Measurements from ENCODE around the gene IFITM1. TPM values are rescaled to one million over a fixed set of nuclear protein-coding genes. Genes with fewer than 3 reads are reported as not detected.

The IFITM1 gene
- total RNA-seq, 1 donor from 2014 or later = 56.8 TPM

- no peak overlapping the region for H3K4me3 ChIP-seq (ENCODE audit: low read depth, low read length)
- no peak for DNase-seq (ENCODE audit: low read depth)
- no peak for TF ChIP-seq CTCF (conservative IDR thresholded peaks at IDR 0.05; ENCODE audit: low read depth, low read length)
Observed at GRCh38 chr11:297586-298405, 16.0 kb upstream of the IFITM1 start.

GRCh38 chr11:298406-299065, 15.3 kb upstream of the IFITM1 start:
- no peak overlapping the region for H3K4me3 ChIP-seq (ENCODE audit: low read depth, low read length)
- DNase-seq (ENCODE audit: low read depth) = no peak
- TF ChIP-seq CTCF (conservative IDR thresholded peaks at IDR 0.05; ENCODE audit: low read depth, low read length) = no peak

GRCh38 chr11:299081-299891, 14.6 kb upstream of the IFITM1 start, which contains the start of gene IFITM5:
IFITM5 (minus strand) TSS chr11:299526; CDS start chr11:299490, 36 bp downstream.
- DNase-seq (ENCODE audit: low read depth) = no peak
- H3K4me3 ChIP-seq (ENCODE audit: low read depth, low read length) = no peak within 1 kb of the TSS
- TF ChIP-seq CTCF (conservative IDR thresholded peaks at IDR 0.05; ENCODE audit: low read depth, low read length) = no peak

- no peak for DNase-seq (ENCODE audit: low read depth)
- TF ChIP-seq CTCF (conservative IDR thresholded peaks at IDR 0.05; ENCODE audit: low read depth, low read length) = peak; percentile 14
- H3K4me3 ChIP-seq (ENCODE audit: low read depth, low read length) = no peak overlapping the region
Observed at GRCh38 chr11:299951-300735, 13.7 kb upstream of the IFITM1 start.

- no peak overlapping the region for H3K4me3 ChIP-seq (ENCODE audit: low read depth, low read length)
- TF ChIP-seq CTCF (conservative IDR thresholded peaks at IDR 0.05; ENCODE audit: low read depth, low read length) = no peak
- no peak for DNase-seq (ENCODE audit: low read depth)
Observed at GRCh38 chr11:303363-303762, 10.5 kb upstream of the IFITM1 start.

GRCh38 chr11:304061-304506, 9.8 kb upstream of the IFITM1 start:
- DNase-seq (ENCODE audit: low read depth) = no peak
- TF ChIP-seq CTCF (conservative IDR thresholded peaks at IDR 0.05; ENCODE audit: low read depth, low read length) = no peak
- no peak overlapping the region for H3K4me3 ChIP-seq (ENCODE audit: low read depth, low read length)

Data from epithelial cell of proximal tubule (primary cell).